Lower lobe of right lung (tissue), 2 donors: ENCODE results near the gene EOGT. TPM values are rescaled to one million over a fixed set of nuclear protein-coding genes. Genes with fewer than 3 reads are reported as not detected.
A peak's percentile ranks its signal among the peaks of the same experiment; 100 is the strongest.

ENCODE experiments used
- ATAC-seq, 2 donors: fragments of 200-7000 bp; cut with Tn5 transposase; one replicate each; pipeline ENCODE4 v1.9.1; 2020 to 2022; ENCODE audit warnings: mild to moderate bottlenecking in 2 of 2, moderate library complexity in 2 of 2
- DNase-seq: peaks from one replicate; pipeline ENCODE4 v3.0.0-alpha.2; 2020
- H3K27ac ChIP-seq: fragments of 200-600 bp; one replicate; pipeline ENCODE4 v1.8.0; 2022
- H3K27me3 ChIP-seq: fragments of 200-600 bp; one replicate; pipeline ENCODE4 v1.8.0; 2022; ENCODE audit warnings: low read depth
- H3K36me3 ChIP-seq: fragments of 200-600 bp; one replicate; pipeline ENCODE4 v1.8.0; 2022; ENCODE audit warnings: mild to moderate bottlenecking
- H3K4me1 ChIP-seq: fragments of 200-600 bp; one replicate; pipeline ENCODE4 v1.8.0; 2022
- H3K4me3 ChIP-seq: fragments of 200-600 bp; one replicate; pipeline ENCODE4 v1.8.0; 2022; ENCODE audit warnings: mild to moderate bottlenecking
- H3K9me3 ChIP-seq: fragments of 200-600 bp; one replicate; pipeline ENCODE4 v1.8.0; 2022
- CTCF ChIP-seq: fragments of 200-600 bp; IDR thresholded peaks from one replicate; pipeline ENCODE4 v1.8.0; 2022; ENCODE audit warnings: antibody characterized with exemption, mild to moderate bottlenecking
- intact Hi-C: fragments of 100-400 bp; cut with DNase I; formaldehyde crosslinking; loops from one replicate; pipeline ENCODE4 v1.11.0; 2022
- total RNA-seq: library from RNA; stranded (reverse); fragmentation: NEBNext Ultra II Directional; extraction: Animal tissue kit (Norgen Biotek cat#: 25700); gene quantifications from one replicate; pipeline ENCODE4 v1.2.1, GENCODE V29; 2021
- donor health status: DM: no; HTN: yes; CAD: no; lungs with severe emphysema.

Gene EOGT
- total RNA-seq, 1 donor from 2014 or later, result 35.7 TPM

- peaks cover 56% of the 10 kb centered on the region for H3K36me3 ChIP-seq
- H3K27ac ChIP-seq, result peak within 1 kb of the TSS; percentile 95
- DNase-seq (peak; percentile 99), ATAC-seq (peak; percentile 99)
- peak within 1 kb of the TSS; percentile 86 for H3K4me3 ChIP-seq
- H3K4me1 ChIP-seq, result peaks cover 39% of the 10 kb centered on the region
- no peaks in the 10 kb centered on the region for H3K27me3 ChIP-seq
- intact Hi-C loops, result no loop called here
- H3K9me3 ChIP-seq, result no peaks in the 10 kb centered on the region
- TF ChIP-seq CTCF, result no peak
These were observed 38.4 kb upstream of the EOGT start, which contains the start of gene TMF1 for GRCh38 chr3:69051756-69052471. TSS of gene TMF1 (minus strand) at chr3:69052333. CDS start at chr3:69052086, 247 bp downstream.

GRCh38 chr3:69048990-69049389, 35.5 kb upstream of the EOGT start:
- Histone ChIP-seq H3K4me1 (peaks cover 54% of the 10 kb centered on the region), H3K4me3 (no peak overlapping the region), H3K36me3 (peaks cover 46% of the 10 kb centered on the region), H3K9me3 (no peaks in the 10 kb centered on the region), H3K27me3 (no peaks in the 10 kb centered on the region), H3K27ac (no peak overlapping the region)
- DNase-seq (no peak), ATAC-seq (no peak)
- intact Hi-C loops, result no loop called here
- TF ChIP-seq CTCF, result no peak

GRCh38 chr3:69044608-69045007, 31.1 kb upstream of the EOGT start:
- Histone ChIP-seq H3K36me3 (peaks cover 87% of the 10 kb centered on the region), H3K9me3 (no peaks in the 10 kb centered on the region), H3K4me3 (no peak overlapping the region), H3K4me1 (peaks cover 34% of the 10 kb centered on the region), H3K27ac (no peak overlapping the region), H3K27me3 (no peaks in the 10 kb centered on the region)
- TF ChIP-seq CTCF, result no peak
- ATAC-seq (no peak), DNase-seq (no peak)
- intact Hi-C loops, result no loop called here

GRCh38 chr3:69033470-69033869, 20.0 kb upstream of the EOGT start:
- peak in 1 of 2 donors; percentile 43 for ATAC-seq
- Histone ChIP-seq H3K27me3 (no peaks in the 10 kb centered on the region), H3K9me3 (no peaks in the 10 kb centered on the region), H3K4me1 (no peaks in the 10 kb centered on the region), H3K4me3 (no peak overlapping the region), H3K27ac (no peak overlapping the region), H3K36me3 (peaks cover 100% of the 10 kb centered on the region)
- intact Hi-C loops, result no loop called here
- DNase-seq, result no peak
- TF ChIP-seq CTCF, result no peak

GRCh38 chr3:69032737-69033136, 19.3 kb upstream of the EOGT start:
- peaks cover 100% of the 10 kb centered on the region for H3K36me3 ChIP-seq
- TF ChIP-seq CTCF, result no peak
- DNase-seq, result no peak
- H3K27me3 ChIP-seq, result no peaks in the 10 kb centered on the region
- H3K4me3 ChIP-seq, result no peak overlapping the region
- H3K27ac ChIP-seq, result no peak overlapping the region
- intact Hi-C loops, result no loop called here
- no peaks in the 10 kb centered on the region for H3K9me3 ChIP-seq
- no peak for ATAC-seq
- H3K4me1 ChIP-seq, result no peaks in the 10 kb centered on the region
